T47D (cell line): ENCODE measurements around the gene SOS2.

Experiments
- DNase-seq, 2 experiments: peaks; one replicate each; pipeline versions ENCODE4 v3.0.0 to v3.0.0-alpha.2; 2011 to 2012; ENCODE audit warnings: low read depth in 1 of 2, low spot score in 1 of 2
- JUND ChIP-seq: IDR thresholded peaks from 2 replicates; pipeline ENCODE4 v1.6.1; 2012; ENCODE audit warnings: low read depth
- in situ Hi-C: cut with HindIII; loops from 2 replicates; pipeline ENCODE4 v1.10.0; 2016; ENCODE audit warnings: low sequenced_read_pairs, low pct_unique_long_range_greater_than_20kb

The SOS2 gene

GRCh38 chr14:50100805-50101204 is 130.6 kb downstream of the SOS2 start:
- in situ Hi-C loops, result no loop called here
- no peak for DNase-seq
- no peak for TF ChIP-seq JUND

GRCh38 chr14:50099335-50099734 is 132.0 kb downstream of the SOS2 start:
- TF ChIP-seq JUND, result no peak
- in situ Hi-C loops, result no loop called here
- DNase-seq, result no peak

GRCh38 chr14:50095895-50096294 is 135.5 kb downstream of the SOS2 start:
- in situ Hi-C loops, result no loop called here
- no peak for TF ChIP-seq JUND
- no peak for DNase-seq

- no peak for TF ChIP-seq JUND
- in situ Hi-C loops, result no loop called here
- DNase-seq, result peak in 1 of 2 experiments; percentile 60
Observed at GRCh38 chr14:50094056-50094755, 137.2 kb downstream of the SOS2 start.

- peak in 1 of 2 experiments; percentile 74 for DNase-seq
- TF ChIP-seq JUND, result no peak
- in situ Hi-C loops, result no loop called here
Observed at GRCh38 chr14:50093496-50093895, 137.9 kb downstream of the SOS2 start.

- in situ Hi-C loops, result no loop called here
- DNase-seq, result no peak
- TF ChIP-seq JUND, result no peak
Observed at GRCh38 chr14:50092006-50092555, 139.3 kb downstream of the SOS2 start.

GRCh38 chr14:50091240-50091913 is 140.0 kb downstream of the SOS2 start:
- TF ChIP-seq JUND, result no peak
- no peak for DNase-seq
- in situ Hi-C loops, result no loop called here

GRCh38 chr14:50089208-50089607 is 142.2 kb downstream of the SOS2 start:
- no peak for DNase-seq
- in situ Hi-C loops, result no loop called here
- no peak for TF ChIP-seq JUND

- TF ChIP-seq JUND, result no peak
- in situ Hi-C loops, result no loop called here
- DNase-seq, result no peak
Observed at GRCh38 chr14:50088731-50089130, 142.6 kb downstream of the SOS2 start.

- TF ChIP-seq JUND, result no peak
- DNase-seq, result no peak
Observed at GRCh38 chr14:50088117-50088515, 143.3 kb downstream of the SOS2 start.

GRCh38 chr14:50087341-50088116 is 143.8 kb downstream of the SOS2 start:
- DNase-seq, result no peak
- in situ Hi-C loops, result no loop called here

More at GRCh38 chr14:50088117-50088515, 143.3 kb downstream of the SOS2 start:
- in situ Hi-C loops, result no loop called here

GRCh38 chr14:50086321-50086711 is 145.1 kb downstream of the SOS2 start:
- in situ Hi-C loops, result no loop called here
- TF ChIP-seq JUND, result no peak
- DNase-seq, result no peak

More at GRCh38 chr14:50087341-50088116, 143.8 kb downstream of the SOS2 start:
- no peak for TF ChIP-seq JUND
